HCT116 (cell line): ENCODE results near the gene ASB9. TPM values are rescaled to one million over a fixed set of nuclear protein-coding genes. Genes with fewer than 3 reads are reported as not detected.

Source experiments
- ATAC-seq: fragments of 200-7000 bp; cut with Tn5 transposase; 2 replicates; pipeline ENCODE4 v1.9.1; 2020; ENCODE audit warnings: mild to moderate bottlenecking, moderate library complexity
- BruUV-seq: library from RNA; stranded (reverse); fragments of 400-500 nt; replicated peaks from 2 replicates; lab custom pipeline; 2021; lab: Mats Ljungman, UMichigan
- CTCF ChIA-PET: fragments of 300-600 bp; sonication (Branson Sonifier 250); formaldehyde crosslinking; loops from one replicate; lab custom pipeline; 2021; ENCODE audit warnings: antibody characterized with exemption; lab: Charles Lee
- POLR2A ChIA-PET: fragments of 300-600, 350-600 bp; sonication (Branson Sonifier 250); formaldehyde crosslinking; loops from one replicate; lab custom pipeline; 2021; ENCODE audit warnings: antibody characterized with exemption; lab: Charles Lee
- RAD21 ChIA-PET, 2 experiments: fragments of 300-600 bp; sonication (Branson Sonifier 250); formaldehyde crosslinking; loops; one replicate each; lab custom pipeline; 2023; ENCODE audit warnings: low total read pairs in 2 of 2; ENCODE audit not compliant: uncharacterized antibody in 2 of 2, unreplicated experiment in 2 of 2, low non-redundant PET in 1 of 2; lab: Charles Lee
- DNase-seq: peaks from one replicate; pipeline ENCODE4 v3.0.0-alpha.2; 2010; ENCODE audit warnings: low read depth, low spot score
- H2AFZ ChIP-seq: fragments of 200-600 bp; shearing (Covaris generic), sonication (generic); 2 replicates; pipeline ENCODE4 v1.6.1; 2017; ENCODE audit warnings: low read depth, mixed run types, mixed read lengths, antibody characterized with exemption, low read length; ENCODE audit not compliant: poor library complexity, severe bottlenecking
- H3K27ac ChIP-seq: 2 replicates; pipeline ENCODE4 v1.5.1; 2012; ENCODE audit warnings: low read depth, low read length
- H3K27me3 ChIP-seq: fragments of 200-600 bp; sonication (generic); 2 replicates; pipeline ENCODE4 v1.6.1; 2016; ENCODE audit warnings: mixed run types, low read length, mixed read lengths; ENCODE audit not compliant: insufficient read depth
- H3K36me3 ChIP-seq, 2 experiments: fragments of 200-500 bp in 1 of 2; fragments of 200-600 bp in 1 of 2; sonication (Bioruptor generic) in 1 of 2; sonication (generic) in 1 of 2; 2 replicates each; pipeline versions ENCODE4 v1.5.1 to v1.6.1; 2014 to 2016; ENCODE audit warnings: low read length in 2 of 2, inconsistent platforms in 1 of 2, mixed read lengths in 1 of 2, mixed run types in 1 of 2; ENCODE audit not compliant: insufficient read depth in 2 of 2, control insufficient read depth in 1 of 2
- H3K4me1 ChIP-seq, 2 experiments: fragments of 200-600 bp in 1 of 2; sonication (generic) in 1 of 2; 2 replicates each; pipeline versions ENCODE4 v1.5.1 to v1.6.1; 2012 to 2017; ENCODE audit warnings: low read length in 2 of 2, inconsistent platforms in 1 of 2, mild to moderate bottlenecking in 1 of 2, mixed read lengths in 1 of 2, mixed run types in 1 of 2, moderate library complexity in 1 of 2; ENCODE audit not compliant: insufficient read depth in 2 of 2, control insufficient read depth in 1 of 2
- H3K4me2 ChIP-seq: fragments of 200-600 bp; sonication (generic); 2 replicates; pipeline ENCODE4 v1.6.1; 2017; ENCODE audit warnings: mixed run types, low read length, mixed read lengths
- H3K4me3 ChIP-seq, 2 experiments: fragments of 200-600 bp in 1 of 2; sonication (generic) in 1 of 2; replicated peaks in 1 of 2; 2 replicates each; pipeline ENCODE4 v1.5.1; 2011 to 2016; ENCODE audit warnings: low read length in 2 of 2, control low read depth in 1 of 2, low read depth in 1 of 2, mild to moderate bottlenecking in 1 of 2, mixed read lengths in 1 of 2, mixed run types in 1 of 2
- H3K79me2 ChIP-seq: fragments of 200-600 bp; sonication (generic); 2 replicates; pipeline ENCODE4 v1.6.1; 2017; ENCODE audit warnings: mild to moderate bottlenecking, mixed run types, low read length, moderate library complexity, mixed read lengths; ENCODE audit not compliant: insufficient read depth
- H3K9ac ChIP-seq: fragments of 200-600 bp; sonication (generic); 2 replicates; pipeline ENCODE4 v1.6.1; 2016; ENCODE audit warnings: low read length, mixed read lengths
- H3K9me2 ChIP-seq: fragments of 200-600 bp; sonication (generic), shearing (Covaris generic); 2 replicates; pipeline ENCODE4 v1.6.1; 2017; ENCODE audit warnings: mixed run types, mild to moderate bottlenecking, moderate library complexity; ENCODE audit not compliant: insufficient read depth
- H3K9me3 ChIP-seq, 2 experiments: fragments of 200-500 bp in 1 of 2; fragments of 200-600 bp in 1 of 2; sonication (Bioruptor generic) in 1 of 2; sonication (generic) in 1 of 2; 2 replicates each; pipeline ENCODE4 v1.6.1; 2014 to 2017; ENCODE audit warnings: low read length in 2 of 2, mixed read lengths in 2 of 2, inconsistent platforms in 1 of 2, low read depth in 1 of 2, mild to moderate bottlenecking in 1 of 2, mixed run types in 1 of 2, moderate library complexity in 1 of 2; ENCODE audit not compliant: control insufficient read depth in 1 of 2, insufficient read depth in 1 of 2
- H4K20me1 ChIP-seq: fragments of 200-600 bp; sonication (generic), shearing (Covaris generic); 2 replicates; pipeline ENCODE4 v1.6.1; 2017; ENCODE audit warnings: mixed run types, mild to moderate bottlenecking, moderate library complexity; ENCODE audit not compliant: insufficient read depth
- CBX3 ChIP-seq: IDR thresholded peaks from 2 replicates; pipeline ENCODE4 v1.6.1; 2012; ENCODE audit warnings: low read depth
- CEBPB ChIP-seq: IDR thresholded peaks from 2 replicates; pipeline ENCODE4 v1.6.1; 2012; ENCODE audit warnings: low read depth
- EGR1 ChIP-seq: IDR thresholded peaks from 2 replicates; pipeline ENCODE4 v1.6.1; 2012; ENCODE audit warnings: low read depth
- ELF1 ChIP-seq: IDR thresholded peaks from 2 replicates; pipeline ENCODE4 v1.6.1; 2012; ENCODE audit warnings: low read depth, borderline replicate concordance
- EZH2 ChIP-seq: fragments of 200-600 bp; sonication (generic); IDR thresholded peaks from 2 replicates; pipeline ENCODE4 v1.6.1; 2017; ENCODE audit warnings: antibody characterized with exemption, mixed run types
- EZH2phosphoT487 ChIP-seq: fragments of 200-600 bp; IDR thresholded peaks from 2 replicates; pipeline ENCODE4 v1.6.1; 2018; ENCODE audit warnings: antibody characterized with exemption, borderline replicate concordance
- FOSL1 ChIP-seq: IDR thresholded peaks from 2 replicates; pipeline ENCODE4 v1.6.1; 2012; ENCODE audit warnings: low read depth
- JUND ChIP-seq: IDR thresholded peaks from 2 replicates; pipeline ENCODE4 v1.6.1; 2012
- POLR2A ChIP-seq: IDR thresholded peaks from 2 replicates; pipeline ENCODE4 v1.7.0; 2011; ENCODE audit warnings: borderline replicate concordance; ENCODE audit not compliant: insufficient read depth, insufficient read length; ENCODE audit errors: extremely low read depth
- POLR2AphosphoS5 ChIP-seq: IDR thresholded peaks from 2 replicates; pipeline ENCODE4 v1.6.1; 2011; ENCODE audit warnings: mild to moderate bottlenecking, low read depth, low read length, moderate library complexity
- SIN3A ChIP-seq: IDR thresholded peaks from 2 replicates; pipeline ENCODE4 v1.6.1; 2012; ENCODE audit warnings: low read depth
- SP1 ChIP-seq: IDR thresholded peaks from 2 replicates; pipeline ENCODE4 v1.6.1; 2012; ENCODE audit warnings: low read depth
- ZNF274 ChIP-seq: fragments of 200-500 bp; sonication (Bioruptor generic); IDR thresholded peaks from 2 replicates; pipeline ENCODE4 v1.6.1; 2014; ENCODE audit warnings: mild to moderate bottlenecking, low read depth, low read length, inconsistent platforms
- intact Hi-C: fragments of 100-400 bp; cut with micrococcal nuclease; formaldehyde crosslinking; loops from 2 replicates; pipeline ENCODE4 v1.10.0; 2022
- total RNA-seq: library from RNA; stranded (reverse); gene quantifications from one replicate; pipeline ENCODE4 v1.2.1, GENCODE V29; 2021; ENCODE audit not compliant: unreplicated experiment
- TF ChIP-seq, protein P1 (sequence below): IDR thresholded peaks from 2 replicates; pipeline ENCODE4 v1.6.1; 2012
- TF ChIP-seq, protein P2 (sequence below): IDR thresholded peaks from 2 replicates; pipeline ENCODE4 v1.6.1; 2012
- TF ChIP-seq, protein P3 (sequence below), 3 experiments: fragments of 200-600 bp in 1 of 3; sonication (generic) in 1 of 3; IDR thresholded peaks in 2 of 3; conservative IDR thresholded peaks in 1 of 3; 2 replicates each; pipeline ENCODE4 v1.5.1; 2012 to 2017; ENCODE audit warnings: low read depth in 2 of 3, low read length in 2 of 3, antibody characterized with exemption in 1 of 3, borderline replicate concordance in 1 of 3, control low read depth in 1 of 3, mild to moderate bottlenecking in 1 of 3, mixed read lengths in 1 of 3, mixed run types in 1 of 3, moderate library complexity in 1 of 3; ENCODE audit not compliant: insufficient read depth in 1 of 3
- TF ChIP-seq, protein P4 (sequence below): IDR thresholded peaks from 2 replicates; pipeline ENCODE4 v1.6.1; 2012; ENCODE audit warnings: low read depth
- TF ChIP-seq, protein P5 (sequence below): IDR thresholded peaks from 2 replicates; pipeline ENCODE4 v1.6.1; 2011; ENCODE audit warnings: mild to moderate bottlenecking, low read length, moderate library complexity; ENCODE audit not compliant: insufficient replicate concordance; ENCODE audit errors: extremely low read depth

Gene ASB9
- total RNA-seq, 1 experiment from 2014 or later = 2.9 TPM

DNA sequence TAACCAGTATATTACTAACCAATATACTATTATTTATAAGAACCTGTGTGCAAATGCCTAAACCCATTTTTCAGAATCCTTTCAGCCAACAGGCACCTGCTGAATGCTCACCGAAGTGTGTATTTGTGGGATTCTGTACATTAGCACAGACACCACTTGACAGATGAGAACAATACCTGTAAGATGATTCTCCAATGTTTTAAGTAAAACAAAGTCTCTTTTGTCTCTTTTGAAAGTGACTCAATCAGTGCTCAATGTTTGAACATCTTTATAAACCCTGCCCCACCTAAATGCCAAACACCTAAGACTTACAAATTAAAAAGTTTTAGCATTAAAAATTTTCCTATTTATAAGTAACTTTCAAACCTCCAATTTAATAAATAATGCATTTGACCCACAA is 763 bp downstream of the ASB9 start:
- no peak overlapping the region for H2AFZ ChIP-seq
- BruUV-seq = no TSS peak
- H3K9me2 ChIP-seq = no peaks in the 10 kb centered on the region
- no peaks in the 10 kb centered on the region for H3K27me3 ChIP-seq
- peak overlapping the region; percentile 36; the same call in 1 of the 2 replicates for H3K9ac ChIP-seq
- ATAC-seq (no peak), DNase-seq (no peak)
- no peaks in the 10 kb centered on the region for H3K36me3 ChIP-seq
- intact Hi-C loops = no loop called here
- H3K4me1 ChIP-seq = peaks cover 9 to 18% of the 10 kb centered on the region in 2 experiments; a peak in 3 of 4 replicates
- ChIA-PET RAD21 (no interaction called here), CTCF (no interaction called here), POLR2A (no interaction called here)
- TF ChIP-seq EGR1 (no peak), CEBPB (no peak), EZH2phosphoT487 (no peak), POLR2A (no peak), ELF1 (no peak), JUND (no peak), SP1 (no peak), SIN3A (no peak), FOSL1 (no peak), ZNF274 (no peak), EZH2 (no peak), CBX3 (no peak), POLR2AphosphoS5 (no peak)
- TF ChIP-seq, protein P1, sequence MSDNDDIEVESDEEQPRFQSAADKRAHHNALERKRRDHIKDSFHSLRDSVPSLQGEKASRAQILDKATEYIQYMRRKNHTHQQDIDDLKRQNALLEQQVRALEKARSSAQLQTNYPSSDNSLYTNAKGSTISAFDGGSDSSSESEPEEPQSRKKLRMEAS = no peak
- TF ChIP-seq, protein P2, sequence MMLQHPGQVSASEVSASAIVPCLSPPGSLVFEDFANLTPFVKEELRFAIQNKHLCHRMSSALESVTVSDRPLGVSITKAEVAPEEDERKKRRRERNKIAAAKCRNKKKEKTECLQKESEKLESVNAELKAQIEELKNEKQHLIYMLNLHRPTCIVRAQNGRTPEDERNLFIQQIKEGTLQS = no peak
- TF ChIP-seq, protein P3, sequence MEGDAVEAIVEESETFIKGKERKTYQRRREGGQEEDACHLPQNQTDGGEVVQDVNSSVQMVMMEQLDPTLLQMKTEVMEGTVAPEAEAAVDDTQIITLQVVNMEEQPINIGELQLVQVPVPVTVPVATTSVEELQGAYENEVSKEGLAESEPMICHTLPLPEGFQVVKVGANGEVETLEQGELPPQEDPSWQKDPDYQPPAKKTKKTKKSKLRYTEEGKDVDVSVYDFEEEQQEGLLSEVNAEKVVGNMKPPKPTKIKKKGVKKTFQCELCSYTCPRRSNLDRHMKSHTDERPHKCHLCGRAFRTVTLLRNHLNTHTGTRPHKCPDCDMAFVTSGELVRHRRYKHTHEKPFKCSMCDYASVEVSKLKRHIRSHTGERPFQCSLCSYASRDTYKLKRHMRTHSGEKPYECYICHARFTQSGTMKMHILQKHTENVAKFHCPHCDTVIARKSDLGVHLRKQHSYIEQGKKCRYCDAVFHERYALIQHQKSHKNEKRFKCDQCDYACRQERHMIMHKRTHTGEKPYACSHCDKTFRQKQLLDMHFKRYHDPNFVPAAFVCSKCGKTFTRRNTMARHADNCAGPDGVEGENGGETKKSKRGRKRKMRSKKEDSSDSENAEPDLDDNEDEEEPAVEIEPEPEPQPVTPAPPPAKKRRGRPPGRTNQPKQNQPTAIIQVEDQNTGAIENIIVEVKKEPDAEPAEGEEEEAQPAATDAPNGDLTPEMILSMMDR (IDR thresholded peaks at IDR 0.05 in 2 of 3, conservative IDR thresholded peaks at IDR 0.05 in 1 of 3; ENCODE audit: borderline replicate concordance in 1 of 3, insufficient read depth in 1 of 3, low read depth in 2 of 3, low read length in 2 of 3) = no peak
- TF ChIP-seq, protein P4, sequence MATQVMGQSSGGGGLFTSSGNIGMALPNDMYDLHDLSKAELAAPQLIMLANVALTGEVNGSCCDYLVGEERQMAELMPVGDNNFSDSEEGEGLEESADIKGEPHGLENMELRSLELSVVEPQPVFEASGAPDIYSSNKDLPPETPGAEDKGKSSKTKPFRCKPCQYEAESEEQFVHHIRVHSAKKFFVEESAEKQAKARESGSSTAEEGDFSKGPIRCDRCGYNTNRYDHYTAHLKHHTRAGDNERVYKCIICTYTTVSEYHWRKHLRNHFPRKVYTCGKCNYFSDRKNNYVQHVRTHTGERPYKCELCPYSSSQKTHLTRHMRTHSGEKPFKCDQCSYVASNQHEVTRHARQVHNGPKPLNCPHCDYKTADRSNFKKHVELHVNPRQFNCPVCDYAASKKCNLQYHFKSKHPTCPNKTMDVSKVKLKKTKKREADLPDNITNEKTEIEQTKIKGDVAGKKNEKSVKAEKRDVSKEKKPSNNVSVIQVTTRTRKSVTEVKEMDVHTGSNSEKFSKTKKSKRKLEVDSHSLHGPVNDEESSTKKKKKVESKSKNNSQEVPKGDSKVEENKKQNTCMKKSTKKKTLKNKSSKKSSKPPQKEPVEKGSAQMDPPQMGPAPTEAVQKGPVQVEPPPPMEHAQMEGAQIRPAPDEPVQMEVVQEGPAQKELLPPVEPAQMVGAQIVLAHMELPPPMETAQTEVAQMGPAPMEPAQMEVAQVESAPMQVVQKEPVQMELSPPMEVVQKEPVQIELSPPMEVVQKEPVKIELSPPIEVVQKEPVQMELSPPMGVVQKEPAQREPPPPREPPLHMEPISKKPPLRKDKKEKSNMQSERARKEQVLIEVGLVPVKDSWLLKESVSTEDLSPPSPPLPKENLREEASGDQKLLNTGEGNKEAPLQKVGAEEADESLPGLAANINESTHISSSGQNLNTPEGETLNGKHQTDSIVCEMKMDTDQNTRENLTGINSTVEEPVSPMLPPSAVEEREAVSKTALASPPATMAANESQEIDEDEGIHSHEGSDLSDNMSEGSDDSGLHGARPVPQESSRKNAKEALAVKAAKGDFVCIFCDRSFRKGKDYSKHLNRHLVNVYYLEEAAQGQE = no peak
- TF ChIP-seq, protein P5, sequence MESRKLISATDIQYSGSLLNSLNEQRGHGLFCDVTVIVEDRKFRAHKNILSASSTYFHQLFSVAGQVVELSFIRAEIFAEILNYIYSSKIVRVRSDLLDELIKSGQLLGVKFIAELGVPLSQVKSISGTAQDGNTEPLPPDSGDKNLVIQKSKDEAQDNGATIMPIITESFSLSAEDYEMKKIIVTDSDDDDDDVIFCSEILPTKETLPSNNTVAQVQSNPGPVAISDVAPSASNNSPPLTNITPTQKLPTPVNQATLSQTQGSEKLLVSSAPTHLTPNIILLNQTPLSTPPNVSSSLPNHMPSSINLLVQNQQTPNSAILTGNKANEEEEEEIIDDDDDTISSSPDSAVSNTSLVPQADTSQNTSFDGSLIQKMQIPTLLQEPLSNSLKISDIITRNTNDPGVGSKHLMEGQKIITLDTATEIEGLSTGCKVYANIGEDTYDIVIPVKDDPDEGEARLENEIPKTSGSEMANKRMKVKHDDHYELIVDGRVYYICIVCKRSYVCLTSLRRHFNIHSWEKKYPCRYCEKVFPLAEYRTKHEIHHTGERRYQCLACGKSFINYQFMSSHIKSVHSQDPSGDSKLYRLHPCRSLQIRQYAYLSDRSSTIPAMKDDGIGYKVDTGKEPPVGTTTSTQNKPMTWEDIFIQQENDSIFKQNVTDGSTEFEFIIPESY = no peak
- no peaks in the 10 kb centered on the region for H4K20me1 ChIP-seq
- no peaks in the 10 kb centered on the region for H3K79me2 ChIP-seq
- H3K4me3 ChIP-seq = peak overlapping the region in 1 of 2 experiments; percentile 44; a peak in 1 of 4 replicates
- no peaks in the 10 kb centered on the region for H3K9me3 ChIP-seq
- H3K27ac ChIP-seq = peak overlapping the region; percentile 49; the same call in 1 of the 2 replicates
- peak overlapping the region; percentile 72 for H3K4me2 ChIP-seq
